Measurements from ENCODE around the gene CHST15. TPM values are rescaled to one million over a fixed set of nuclear protein-coding genes. Genes with fewer than 3 reads are reported as not detected.

Gene CHST15
- total and polyA plus RNA-seq, 9 donors, result 35.9 to 93.0 (median 52.5) TPM

- DNase-seq, result no peak
- TF ChIP-seq POLR2A (IDR thresholded peaks at IDR 0.05) (no peak), EP300 (IDR thresholded peaks at IDR 0.05) (no peak), CTCF (IDR thresholded peaks at IDR 0.05) (no peak)
- H3K27me3 ChIP-seq, result no peaks in the 10 kb centered on the region
- peaks cover 2% of the 10 kb centered on the region for H3K4me1 ChIP-seq (ENCODE audit: insufficient read depth)
- intact Hi-C loops (cut with DNase I), result loop anchor here in 1 of 4 donors (5.0 kb wide), 1 partner anchor 35 kb away; no protein-coding TSS in a partner anchor
- no peaks in the 10 kb centered on the region for H3K9me3 ChIP-seq
- 84 to 87% (median 85%) methylated on average over 11 of the region's 11 CpGs for WGBS, 3 donors
- H3K27ac ChIP-seq, result no peak overlapping the region
- no peak overlapping the region for H3K4me3 ChIP-seq
- H3K36me3 ChIP-seq, result no peaks in the 10 kb centered on the region
Measured at GRCh38 chr10:124041675-124042445, 51.5 kb downstream of the CHST15 start.

GRCh38 chr10:124040451-124041188, 52.8 kb downstream of the CHST15 start:
- WGBS, 3 donors, result 48 to 54% (median 51%) methylated on average over 7 of the region's 7 CpGs
- Histone ChIP-seq H3K4me3 (no peak overlapping the region), H3K9me3 (no peaks in the 10 kb centered on the region), H3K36me3 (no peaks in the 10 kb centered on the region), H3K4me1 (ENCODE audit: insufficient read depth) (peaks cover 2% of the 10 kb centered on the region), H3K27me3 (no peaks in the 10 kb centered on the region), H3K27ac (no peak overlapping the region)
- no peak for TF ChIP-seq CTCF (IDR thresholded peaks at IDR 0.05)
- no peak for TF ChIP-seq POLR2A (IDR thresholded peaks at IDR 0.05)
- TF ChIP-seq EP300 (IDR thresholded peaks at IDR 0.05), result no peak
- intact Hi-C loops (cut with DNase I), result loop anchor here in 1 of 4 donors (5.0 kb wide), 1 partner anchor 33 kb away; no protein-coding TSS in a partner anchor
- no peak for DNase-seq

- DNase-seq, result no peak
- H3K36me3 ChIP-seq, result no peaks in the 10 kb centered on the region
- TF ChIP-seq POLR2A (IDR thresholded peaks at IDR 0.05) (no peak), CTCF (IDR thresholded peaks at IDR 0.05) (no peak), EP300 (IDR thresholded peaks at IDR 0.05) (no peak)
- intact Hi-C loops (cut with DNase I), result loop anchor here in 1 of 4 donors (5.0 kb wide), 1 partner anchor 32 kb away; no protein-coding TSS in a partner anchor
- no peaks in the 10 kb centered on the region for H3K9me3 ChIP-seq
- no peaks in the 10 kb centered on the region for H3K27me3 ChIP-seq
- H3K4me1 ChIP-seq (ENCODE audit: insufficient read depth), result peaks cover 2% of the 10 kb centered on the region
- H3K4me3 ChIP-seq, result no peak overlapping the region
- 82 to 87% (median 87%) methylated on average over 11 of the region's 11 CpGs for WGBS, 3 donors
- H3K27ac ChIP-seq, result no peak overlapping the region
Measured at GRCh38 chr10:124039483-124040013, 53.9 kb downstream of the CHST15 start.

GRCh38 chr10:124037784-124038183, 55.6 kb downstream of the CHST15 start:
- DNase-seq, result no peak
- no peaks in the 10 kb centered on the region for H3K27me3 ChIP-seq
- H3K27ac ChIP-seq, result no peak overlapping the region
- no peak overlapping the region for H3K4me3 ChIP-seq
- 71 to 78% (median 76%) methylated on average over 8 of the region's 8 CpGs for WGBS, 3 donors
- no peak for TF ChIP-seq CTCF (IDR thresholded peaks at IDR 0.05)
- no peak for TF ChIP-seq EP300 (IDR thresholded peaks at IDR 0.05)
- no peak for TF ChIP-seq POLR2A (IDR thresholded peaks at IDR 0.05)
- H3K4me1 ChIP-seq (ENCODE audit: insufficient read depth), result peaks cover 13% of the 10 kb centered on the region
- no peaks in the 10 kb centered on the region for H3K9me3 ChIP-seq
- intact Hi-C loops (cut with DNase I), result no loop called here
- no peaks in the 10 kb centered on the region for H3K36me3 ChIP-seq

Data from ovary (tissue), 9 donors.